GM11168 (cell line): ENCODE data around the gene ANK3.

Source experiments
- in situ Hi-C: fragments of 300-500 bp; cut with MboI; formaldehyde crosslinking; loops from one replicate; pipeline ENCODE4 v1.12.0; 2022; ENCODE audit warnings: low sequenced_read_pairs; ENCODE audit not compliant: unreplicated experiment

The ANK3 gene

DNA sequence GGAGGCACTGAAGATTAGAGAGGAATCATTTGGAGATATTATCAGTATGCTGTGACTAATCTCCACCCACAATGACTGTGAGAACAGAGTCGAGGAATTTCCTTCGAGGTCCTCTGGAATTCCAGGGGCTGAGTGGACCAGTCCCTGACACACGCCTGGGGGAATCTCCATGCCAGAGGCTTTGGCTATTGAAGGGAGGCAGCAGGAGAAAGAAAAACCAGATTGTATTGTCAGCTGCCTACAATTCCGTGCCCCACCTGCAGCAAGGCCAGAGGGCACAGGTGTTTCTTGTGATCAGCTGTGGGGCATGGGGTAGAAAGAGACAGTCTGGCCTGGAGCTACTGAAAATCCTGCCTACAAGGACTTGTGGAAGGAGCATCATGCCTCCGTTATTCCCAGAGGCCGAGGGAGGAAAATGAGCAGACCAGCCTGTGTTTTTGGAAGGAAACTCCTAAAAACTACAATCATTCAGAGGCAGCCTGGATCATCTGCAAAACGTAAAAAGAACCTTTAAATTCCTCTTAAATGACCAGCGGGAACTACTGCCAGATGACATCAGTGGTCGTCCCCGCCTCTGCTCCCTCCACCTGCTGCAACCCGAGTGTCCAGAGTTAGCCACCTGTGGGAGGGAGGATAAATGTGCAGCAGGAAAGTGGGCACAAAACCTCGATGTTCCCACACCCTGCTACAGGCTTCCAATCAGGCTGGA, 25.4 kb upstream of the ANK3 start:
- in situ Hi-C loops: no loop called here

GRCh38 chr10:60414111-60414510, 24.4 kb upstream of the ANK3 start:
- in situ Hi-C loops: no loop called here

- in situ Hi-C loops: no loop called here
Observed at GRCh38 chr10:60413306-60414012, 23.8 kb upstream of the ANK3 start.

DNA sequence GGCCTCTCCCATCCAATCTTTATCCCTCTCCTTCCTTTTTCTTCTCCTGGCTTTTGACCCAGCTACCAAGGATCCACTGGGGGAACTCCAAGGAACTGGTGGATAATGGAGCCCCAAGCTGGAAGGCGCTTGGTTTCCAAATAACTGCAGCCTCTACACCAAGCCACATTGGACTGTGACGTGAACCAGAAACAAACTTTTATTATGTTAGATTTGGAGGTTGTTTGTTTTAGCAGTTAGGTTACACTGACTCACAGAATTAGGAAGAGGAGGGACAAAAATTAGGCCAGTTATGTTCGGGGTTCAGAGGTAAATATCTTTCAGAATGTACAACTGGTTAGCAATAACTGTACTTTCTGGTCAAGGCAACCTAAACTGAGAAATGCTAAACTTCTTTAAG, 21.3 kb upstream of the ANK3 start:
- in situ Hi-C loops: no loop called here

- in situ Hi-C loops: no loop called here
Observed at GRCh38 chr10:60409202-60409601, 19.5 kb upstream of the ANK3 start.

DNA sequence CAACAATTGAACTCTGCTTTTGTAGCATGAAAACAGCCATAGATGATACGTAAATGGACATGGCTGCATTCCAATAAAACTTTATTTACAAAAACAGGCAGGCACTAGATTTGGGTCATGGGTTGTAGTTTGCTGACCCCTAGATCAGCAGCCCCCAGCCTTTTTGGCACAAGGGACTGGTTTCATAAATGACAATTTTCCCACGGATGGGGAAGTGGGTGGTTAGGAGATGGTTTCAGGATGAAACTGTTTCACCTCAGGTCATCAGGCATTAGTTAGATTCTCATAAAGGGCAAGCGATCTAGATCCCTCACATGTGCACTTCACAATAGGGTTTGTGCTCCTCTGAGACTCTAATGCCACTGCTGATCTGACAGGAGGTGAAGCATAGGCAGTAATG, 16.5 kb upstream of the ANK3 start:
- in situ Hi-C loops: no loop called here

DNA sequence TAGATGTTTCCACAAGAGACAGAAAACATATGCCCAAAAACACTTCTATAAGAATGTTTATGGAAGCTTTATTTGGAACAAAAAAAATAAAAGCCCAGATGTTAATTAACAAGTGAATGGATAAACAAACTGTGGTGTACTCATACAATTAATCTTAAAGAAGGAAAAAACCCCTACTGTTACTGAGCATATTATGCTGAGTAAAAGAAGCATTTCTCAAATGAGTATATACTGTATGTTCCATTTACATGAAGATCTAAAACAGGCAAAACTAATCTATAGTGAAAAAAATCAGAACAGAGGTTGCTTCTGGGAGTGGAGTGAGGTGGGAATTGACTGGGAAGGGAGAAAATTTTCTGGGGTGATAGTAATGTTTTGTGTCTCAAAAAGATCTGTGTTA, 15.5 kb upstream of the ANK3 start:
- in situ Hi-C loops: no loop called here

GRCh38 chr10:60403168-60403873, 13.6 kb upstream of the ANK3 start:
- in situ Hi-C loops: no loop called here

DNA sequence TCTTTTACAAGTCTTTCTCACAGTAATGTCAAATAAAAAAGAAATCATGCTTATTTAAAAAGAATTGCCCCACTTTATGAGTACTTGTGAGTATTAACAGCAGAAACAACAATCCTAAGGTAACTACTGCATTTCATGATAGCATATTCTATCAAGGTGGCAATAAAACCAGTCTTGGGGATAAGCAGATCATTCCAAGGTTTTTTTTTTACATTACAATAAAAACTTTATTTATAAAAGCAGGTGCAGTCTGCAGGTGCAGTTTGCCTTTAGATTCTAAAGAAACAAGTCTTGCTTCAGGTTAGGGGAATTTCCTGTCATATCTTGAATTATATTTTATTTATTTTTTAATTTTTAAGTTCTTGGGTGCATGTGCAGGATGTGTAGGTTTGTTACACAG, 10.7 kb upstream of the ANK3 start:
- in situ Hi-C loops: no loop called here

DNA sequence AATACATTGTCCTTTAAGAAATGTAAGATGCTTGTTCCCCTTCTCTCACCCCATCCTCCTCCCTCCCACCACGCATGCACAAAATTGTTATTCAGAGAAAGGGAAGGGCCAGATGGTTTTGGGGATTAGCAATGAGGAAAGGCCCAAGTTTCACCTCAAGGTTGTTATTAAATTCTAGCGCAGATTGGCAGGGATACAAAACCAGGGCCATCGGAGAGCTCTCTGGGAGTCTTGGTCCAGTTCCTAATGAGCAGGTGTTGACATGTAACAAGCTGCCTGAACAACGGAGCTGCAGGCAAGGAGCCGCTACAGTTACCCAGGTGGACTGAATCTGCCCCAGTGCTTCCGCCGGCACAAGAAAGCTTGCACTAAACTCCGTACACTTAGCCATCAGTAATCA, 9.7 kb upstream of the ANK3 start:
- in situ Hi-C loops: no loop called here

DNA sequence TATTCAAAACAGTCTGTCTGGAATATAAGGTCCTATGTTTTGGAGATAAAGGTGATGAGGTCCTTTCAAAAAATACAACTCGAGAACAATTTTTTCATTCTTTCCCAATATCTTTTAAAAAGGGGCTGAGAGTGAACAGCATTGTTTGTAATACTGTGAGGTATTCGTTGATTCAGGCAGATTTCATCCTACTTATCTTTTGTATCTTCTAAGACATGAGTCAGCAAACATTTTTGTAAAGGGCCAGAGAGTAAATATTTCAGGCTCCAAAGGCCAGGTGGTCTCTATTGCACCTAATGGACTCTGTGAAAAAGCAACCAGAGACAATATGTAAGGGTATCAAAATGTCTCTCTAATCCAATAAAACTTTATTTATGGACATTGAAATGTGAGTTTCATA, 8.1 kb upstream of the ANK3 start:
- in situ Hi-C loops: no loop called here

GRCh38 chr10:60396766-60397165, 7.1 kb upstream of the ANK3 start:
- in situ Hi-C loops: no loop called here

DNA sequence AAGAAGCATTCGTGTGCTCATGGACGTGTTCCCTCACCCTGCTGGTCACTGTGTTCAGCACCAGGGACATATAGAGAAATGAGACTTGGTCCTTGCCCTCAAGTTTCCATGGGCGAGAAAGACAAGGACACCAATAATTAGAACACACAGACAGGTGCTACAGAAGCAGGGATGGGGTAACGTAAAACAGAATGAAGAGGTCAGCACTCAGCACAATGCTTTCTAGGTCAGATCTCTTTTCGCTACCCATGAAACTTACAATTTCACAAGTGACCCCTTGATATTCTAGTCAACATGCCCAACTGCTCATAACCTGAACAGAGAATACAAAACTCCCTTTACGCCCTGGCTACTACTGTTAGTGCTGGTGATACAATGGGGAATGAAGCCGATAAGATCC, 6.0 kb upstream of the ANK3 start:
- in situ Hi-C loops: no loop called here

DNA sequence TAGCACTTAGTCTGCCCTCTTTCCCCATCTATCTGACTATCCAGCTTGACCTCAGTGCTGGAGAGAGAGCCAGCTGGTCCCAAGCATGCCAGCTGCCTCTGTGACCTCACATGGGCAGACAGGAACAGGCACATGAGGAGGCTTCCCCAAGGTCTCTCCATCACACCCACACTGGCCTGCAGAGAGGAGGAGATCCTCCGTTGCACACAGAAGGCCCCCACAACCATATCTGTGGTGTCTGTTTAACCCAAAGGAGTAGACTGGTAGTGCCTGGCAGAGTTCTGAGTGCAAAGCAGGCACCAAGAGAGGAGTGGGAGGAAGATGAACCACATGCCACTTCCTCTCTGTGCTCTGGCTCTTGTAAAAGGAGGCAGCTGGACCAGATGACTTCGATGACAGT, 4.8 kb upstream of the ANK3 start:
- in situ Hi-C loops: no loop called here

DNA sequence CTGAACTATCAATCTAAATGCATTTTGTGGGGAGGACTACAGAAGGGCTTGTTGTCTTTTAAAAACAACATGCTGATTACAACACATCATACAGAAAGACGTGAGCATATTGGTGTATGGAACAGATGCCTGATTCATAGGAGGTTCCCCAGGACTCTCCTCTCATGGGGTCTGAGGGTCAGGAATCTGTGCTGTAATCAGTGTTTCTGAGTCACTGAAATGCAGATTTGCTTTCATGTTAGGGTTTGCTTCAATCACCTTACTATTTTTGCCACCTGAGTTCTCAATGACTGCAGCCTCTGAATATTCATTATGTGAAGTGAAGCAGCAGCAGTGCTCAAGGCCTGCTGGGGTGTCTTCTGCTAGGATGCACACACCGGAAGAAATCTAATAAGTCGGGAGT, 550 bp upstream of the ANK3 start:
- in situ Hi-C loops: no loop called here

GRCh38 chr10:60388709-60389301, 870 bp downstream of the ANK3 start:
- in situ Hi-C loops: no loop called here

- in situ Hi-C loops: no loop called here
Observed at GRCh38 chr10:60388116-60388625, 1.5 kb downstream of the ANK3 start.

- in situ Hi-C loops: no loop called here
Observed at GRCh38 chr10:60387531-60387930, 2.1 kb downstream of the ANK3 start.

GRCh38 chr10:60385399-60385738, 4.3 kb downstream of the ANK3 start:
- in situ Hi-C loops: no loop called here

- in situ Hi-C loops: no loop called here
Observed at GRCh38 chr10:60384708-60385398, 4.8 kb downstream of the ANK3 start.
